Raji (cell line): ENCODE results near the gene PSEN1.

Source experiments
- POLR2A ChIP-seq: IDR thresholded peaks from 2 replicates; pipeline ENCODE4 v1.6.1; 2011; ENCODE audit warnings: low read depth, low read length, control low read depth; ENCODE audit not compliant: insufficient read depth

Gene PSEN1

GRCh38 chr14:73227812-73228781, 91.8 kb downstream of the PSEN1 start:
- TF ChIP-seq POLR2A: no peak

DNA sequence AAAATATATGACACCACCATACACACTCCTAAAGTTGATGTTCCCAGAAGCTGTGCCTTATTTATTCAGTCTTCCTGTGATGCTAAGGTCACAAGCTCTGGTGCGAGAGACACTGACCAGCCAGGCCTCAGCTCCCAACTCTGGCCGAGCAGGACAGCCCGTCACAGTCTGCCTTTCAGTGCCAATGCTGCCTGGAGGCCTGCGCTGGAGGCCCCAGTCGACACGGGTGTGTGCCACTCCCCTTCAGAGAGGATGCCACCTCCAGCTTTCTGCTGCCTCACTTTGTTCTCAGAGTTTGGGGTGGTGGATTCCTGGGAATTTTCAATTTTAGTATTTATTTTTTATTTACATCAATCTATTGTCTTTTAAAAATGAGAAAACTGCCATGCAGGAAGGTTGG, 93.7 kb downstream of the PSEN1 start:
- TF ChIP-seq POLR2A: no peak

GRCh38 chr14:73231981-73232851, 95.9 kb downstream of the PSEN1 start:
- TF ChIP-seq POLR2A: no peak

DNA sequence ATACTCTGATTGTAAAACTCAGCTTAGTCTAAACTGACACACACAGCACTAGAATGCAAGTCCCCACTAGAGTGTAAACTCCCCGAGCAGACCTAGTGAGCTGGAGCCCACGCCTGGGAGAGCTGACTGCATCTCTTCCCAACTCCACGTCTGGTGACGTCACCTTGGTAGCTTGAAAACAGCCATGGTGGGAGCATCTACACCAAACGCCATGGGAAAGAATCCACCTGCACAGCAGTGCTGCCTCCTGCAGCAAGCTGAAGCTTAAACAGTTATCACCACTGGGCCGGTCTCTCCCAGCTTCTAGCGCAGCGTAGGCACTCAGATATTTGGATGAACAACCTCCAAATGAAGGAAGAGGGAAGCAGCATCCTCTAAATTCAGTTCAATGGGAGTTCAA, 96.7 kb downstream of the PSEN1 start:
- no peak for TF ChIP-seq POLR2A

GRCh38 chr14:73233564-73233963, 97.3 kb downstream of the PSEN1 start:
- no peak for TF ChIP-seq POLR2A

DNA sequence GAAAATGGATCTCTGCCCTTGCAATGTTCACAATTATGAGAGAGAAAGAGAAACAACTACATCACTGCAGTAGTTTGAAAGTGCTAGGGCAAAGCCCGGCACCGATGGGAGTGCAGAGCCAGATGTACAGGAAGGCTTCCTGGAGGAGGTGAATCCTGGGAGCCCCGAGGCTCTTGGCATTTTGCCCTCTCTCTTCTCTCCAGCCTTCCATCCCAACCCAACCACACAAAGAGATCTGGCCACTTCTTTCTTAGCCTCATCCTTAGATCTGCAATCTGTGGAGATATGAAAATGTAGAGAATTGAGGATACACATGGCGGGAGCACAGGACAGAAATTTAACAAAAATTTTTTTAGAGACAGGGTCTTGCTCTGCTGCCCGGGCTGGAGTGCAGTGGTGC, 97.7 kb downstream of the PSEN1 start:
- no peak for TF ChIP-seq POLR2A

DNA sequence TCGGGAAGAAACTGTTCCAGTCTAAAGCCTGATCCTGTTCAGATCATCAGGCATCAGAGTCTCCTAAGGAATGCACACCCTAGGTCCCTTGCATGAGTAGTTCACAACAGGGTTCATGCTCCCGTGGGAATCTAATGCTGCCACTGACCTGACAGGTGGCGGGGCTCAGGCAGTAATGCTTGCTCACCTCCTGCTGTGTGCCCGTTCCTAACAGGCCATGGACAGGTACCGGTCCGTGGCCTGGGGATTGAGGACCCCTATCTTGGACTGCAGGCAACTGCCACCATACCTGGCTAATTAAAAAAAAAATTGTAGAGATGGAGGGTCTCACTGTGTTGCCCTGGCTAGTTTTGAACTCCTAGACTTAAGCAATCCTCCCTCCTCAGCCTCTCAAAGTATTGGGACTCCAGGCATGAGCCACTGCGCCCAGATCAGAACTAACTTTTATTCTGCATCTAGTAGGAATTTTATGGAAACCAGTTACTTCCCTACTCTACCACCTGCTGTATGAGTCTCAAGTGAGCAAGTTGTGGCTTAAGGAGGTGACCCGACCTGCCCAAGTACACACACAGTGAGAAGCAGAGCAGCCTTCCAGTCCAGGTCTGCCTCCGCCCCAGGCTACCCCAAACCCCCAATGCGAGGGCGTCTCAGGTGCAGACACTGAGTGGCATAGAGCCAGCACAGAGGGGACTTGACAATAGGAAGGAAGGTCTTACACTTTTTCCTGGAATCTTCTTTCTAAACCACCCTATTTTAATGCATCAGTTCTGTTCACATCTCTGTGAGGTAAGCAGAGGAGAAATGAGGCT, 98.5 kb downstream of the PSEN1 start:
- TF ChIP-seq POLR2A: no peak

DNA sequence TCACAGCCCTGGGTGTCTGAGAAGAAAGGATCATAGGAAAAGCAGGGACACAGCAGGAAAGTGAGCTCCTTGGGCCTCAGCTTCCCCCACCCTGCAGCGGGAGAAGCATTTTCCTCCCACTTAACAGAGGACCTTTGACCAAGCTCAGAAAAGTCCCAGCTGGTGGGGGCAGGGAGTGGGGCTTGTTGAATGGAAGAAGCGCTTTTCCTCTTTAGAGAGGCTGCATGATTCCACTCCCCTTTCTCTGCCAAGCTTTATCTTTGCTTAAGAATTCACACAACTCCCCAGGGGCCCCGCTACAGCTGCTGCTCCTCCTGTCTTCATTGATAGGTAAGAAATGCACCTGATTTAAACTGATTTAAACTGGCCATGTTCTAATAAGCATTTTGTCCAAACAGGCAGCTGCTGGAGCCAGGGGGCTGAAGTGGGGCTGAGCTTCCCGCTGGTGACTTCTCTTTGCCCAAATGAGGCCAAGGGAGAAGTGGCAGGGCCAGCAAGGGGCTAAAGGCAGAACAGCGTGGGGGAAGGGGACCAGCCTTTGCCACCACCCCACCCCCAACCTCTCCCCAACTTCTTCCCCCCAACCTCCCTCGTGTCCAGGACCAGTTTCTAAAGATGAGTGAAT, 99.3 kb downstream of the PSEN1 start:
- no peak for TF ChIP-seq POLR2A

GRCh38 chr14:73236157-73236556, 99.8 kb downstream of the PSEN1 start:
- TF ChIP-seq POLR2A: no peak

- TF ChIP-seq POLR2A: no peak
These were observed 100.5 kb downstream of the PSEN1 start for GRCh38 chr14:73236752-73237218.

- no peak for TF ChIP-seq POLR2A
These were observed 101.0 kb downstream of the PSEN1 start, which contains the start of gene PAPLN for GRCh38 chr14:73237219-73237785. TSS of gene PAPLN (plus strand) at chr14:73237506. CDS start at chr14:73239779, 2,273 bp downstream.

DNA sequence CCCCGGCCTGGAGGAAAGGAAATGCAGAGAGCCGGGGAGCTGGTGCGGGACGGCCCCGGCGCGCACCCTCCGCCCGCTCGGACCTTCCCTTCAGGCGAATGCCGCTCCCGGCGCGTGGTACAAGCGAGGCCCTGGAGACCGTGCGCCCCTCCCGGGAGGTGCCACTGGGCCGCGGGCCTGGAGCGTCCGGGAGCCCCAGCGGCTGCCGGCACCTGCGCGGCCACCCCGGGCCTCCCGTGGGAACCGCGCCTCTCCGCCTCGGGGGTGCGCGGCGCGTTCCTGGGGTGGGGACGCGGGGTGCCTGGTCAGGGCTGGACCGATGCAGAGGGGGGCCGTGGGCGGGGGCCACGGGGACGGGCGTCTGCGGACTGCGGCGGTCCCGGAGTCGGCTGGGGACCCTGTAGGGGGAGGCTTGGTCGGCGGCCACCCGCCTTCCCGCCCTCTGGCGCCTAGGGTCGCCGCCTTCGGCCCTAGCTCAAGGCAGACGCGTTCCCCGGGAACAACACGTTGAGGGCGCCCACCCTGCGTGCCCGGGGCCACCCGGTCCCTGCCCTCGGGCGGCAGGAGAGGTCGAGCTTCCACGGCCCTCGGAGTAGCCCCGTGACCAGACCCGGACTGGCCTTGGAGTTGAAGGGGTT, 101.6 kb downstream of the PSEN1 start:
- TF ChIP-seq POLR2A: no peak

DNA sequence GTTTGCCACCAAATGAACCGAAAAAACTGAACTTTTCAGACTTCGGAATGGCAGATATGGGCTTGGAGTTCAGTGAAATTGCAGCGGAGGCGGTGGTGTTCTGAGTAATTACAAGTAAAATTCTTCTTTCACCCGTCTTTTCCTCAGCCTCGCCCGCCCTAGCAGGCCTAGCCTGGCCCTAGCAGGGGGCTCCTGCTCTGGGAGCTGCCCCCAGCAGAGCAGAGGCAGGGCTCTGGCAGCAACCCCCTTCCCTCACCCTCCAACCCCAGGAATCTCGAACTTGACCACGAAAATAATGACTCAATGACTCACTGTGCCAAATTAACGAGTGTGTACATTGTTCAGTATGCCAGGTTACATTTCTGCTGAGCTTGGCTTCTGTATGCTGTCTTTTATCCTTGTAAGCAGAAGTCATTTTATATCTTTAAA, 102.1 kb downstream of the PSEN1 start:
- no peak for TF ChIP-seq POLR2A

DNA sequence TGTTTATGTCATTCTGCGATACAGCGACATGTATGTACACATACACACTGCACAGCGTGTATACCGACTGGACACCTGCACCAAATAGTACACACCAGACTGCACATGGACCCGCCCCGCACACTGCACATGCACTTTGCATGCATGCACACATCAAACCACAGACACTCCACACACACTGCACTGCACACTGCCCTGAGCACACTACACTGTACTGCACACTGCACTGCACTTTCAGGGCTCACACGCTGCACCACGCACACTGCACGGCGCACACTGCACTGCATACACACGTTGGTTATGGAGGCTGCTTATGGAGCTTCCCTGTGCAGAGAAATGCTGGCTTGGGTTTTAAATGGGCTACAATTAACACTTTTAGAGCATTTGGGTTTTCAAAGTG, 102.6 kb downstream of the PSEN1 start:
- TF ChIP-seq POLR2A: no peak
